HL-60 (cell line): ENCODE results near the gene FN1.

Experiments used
- DNase-seq, 2 experiments: peaks; one replicate each; pipeline ENCODE4 v3.0.0-alpha.2; 2010 to 2020; ENCODE audit warnings: low read depth in 1 of 2, low spot score in 1 of 2
- H3K27ac ChIP-seq: fragments of 250-450 bp; sonication (Bioruptor Pico); replicated peaks from 2 replicates; pipeline ENCODE4 v1.5.1; 2020; ENCODE audit warnings: mild to moderate bottlenecking, moderate library complexity
- H3K27me3 ChIP-seq: fragments of 250-450 bp; sonication (Bioruptor Pico); 2 replicates; pipeline ENCODE4 v1.5.1; 2021; ENCODE audit warnings: mild to moderate bottlenecking, moderate library complexity; ENCODE audit not compliant: insufficient read depth, poor library complexity, severe bottlenecking
- H3K4me3 ChIP-seq: replicated peaks from 2 replicates; pipeline ENCODE4 v1.5.1; 2011; ENCODE audit warnings: mild to moderate bottlenecking, control low read depth, low read length; ENCODE audit not compliant: insufficient read depth
- GABPA ChIP-seq: IDR thresholded peaks from 2 replicates; pipeline ENCODE4 v1.6.1; 2012; ENCODE audit warnings: low read depth
- POLR2AphosphoS5 ChIP-seq: IDR thresholded peaks from 2 replicates; pipeline ENCODE4 v1.6.1; 2012; ENCODE audit warnings: low read depth
- SPI1 ChIP-seq: IDR thresholded peaks from 2 replicates; pipeline ENCODE4 v1.6.1; 2012; ENCODE audit warnings: low read depth, mild to moderate bottlenecking, borderline replicate concordance
- TF ChIP-seq, protein P1 (sequence below): IDR thresholded peaks from one replicate; pipeline ENCODE4 v1.5.1; 2011; ENCODE audit warnings: low read length, control low read depth, inconsistent platforms; ENCODE audit not compliant: insufficient read depth
- TF ChIP-seq, protein P2 (sequence below): IDR thresholded peaks from 2 replicates; pipeline ENCODE4 v1.6.1; 2012; ENCODE audit warnings: low read depth; ENCODE audit not compliant: insufficient replicate concordance

The FN1 gene

DNA sequence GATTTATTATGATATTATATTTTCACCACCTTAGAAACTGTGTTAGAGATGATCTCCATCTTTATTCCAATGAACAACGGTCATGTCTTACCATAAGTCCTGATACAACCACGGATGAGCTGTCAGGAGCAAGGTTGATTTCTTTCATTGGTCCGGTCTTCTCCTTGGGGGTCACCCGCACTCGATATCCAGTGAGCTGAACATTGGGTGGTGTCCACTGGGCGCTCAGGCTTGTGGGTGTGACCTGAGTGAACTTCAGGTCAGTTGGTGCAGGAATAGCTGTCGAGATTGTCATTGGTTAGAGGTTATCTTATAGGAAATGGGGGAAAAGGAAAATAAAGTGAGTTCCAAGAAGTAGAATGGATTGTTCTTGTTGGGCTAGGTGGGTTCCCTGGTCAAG lies 56.8 kb downstream of the FN1 start:
- TF ChIP-seq, protein P1, sequence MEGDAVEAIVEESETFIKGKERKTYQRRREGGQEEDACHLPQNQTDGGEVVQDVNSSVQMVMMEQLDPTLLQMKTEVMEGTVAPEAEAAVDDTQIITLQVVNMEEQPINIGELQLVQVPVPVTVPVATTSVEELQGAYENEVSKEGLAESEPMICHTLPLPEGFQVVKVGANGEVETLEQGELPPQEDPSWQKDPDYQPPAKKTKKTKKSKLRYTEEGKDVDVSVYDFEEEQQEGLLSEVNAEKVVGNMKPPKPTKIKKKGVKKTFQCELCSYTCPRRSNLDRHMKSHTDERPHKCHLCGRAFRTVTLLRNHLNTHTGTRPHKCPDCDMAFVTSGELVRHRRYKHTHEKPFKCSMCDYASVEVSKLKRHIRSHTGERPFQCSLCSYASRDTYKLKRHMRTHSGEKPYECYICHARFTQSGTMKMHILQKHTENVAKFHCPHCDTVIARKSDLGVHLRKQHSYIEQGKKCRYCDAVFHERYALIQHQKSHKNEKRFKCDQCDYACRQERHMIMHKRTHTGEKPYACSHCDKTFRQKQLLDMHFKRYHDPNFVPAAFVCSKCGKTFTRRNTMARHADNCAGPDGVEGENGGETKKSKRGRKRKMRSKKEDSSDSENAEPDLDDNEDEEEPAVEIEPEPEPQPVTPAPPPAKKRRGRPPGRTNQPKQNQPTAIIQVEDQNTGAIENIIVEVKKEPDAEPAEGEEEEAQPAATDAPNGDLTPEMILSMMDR, result no peak
- TF ChIP-seq, protein P2, sequence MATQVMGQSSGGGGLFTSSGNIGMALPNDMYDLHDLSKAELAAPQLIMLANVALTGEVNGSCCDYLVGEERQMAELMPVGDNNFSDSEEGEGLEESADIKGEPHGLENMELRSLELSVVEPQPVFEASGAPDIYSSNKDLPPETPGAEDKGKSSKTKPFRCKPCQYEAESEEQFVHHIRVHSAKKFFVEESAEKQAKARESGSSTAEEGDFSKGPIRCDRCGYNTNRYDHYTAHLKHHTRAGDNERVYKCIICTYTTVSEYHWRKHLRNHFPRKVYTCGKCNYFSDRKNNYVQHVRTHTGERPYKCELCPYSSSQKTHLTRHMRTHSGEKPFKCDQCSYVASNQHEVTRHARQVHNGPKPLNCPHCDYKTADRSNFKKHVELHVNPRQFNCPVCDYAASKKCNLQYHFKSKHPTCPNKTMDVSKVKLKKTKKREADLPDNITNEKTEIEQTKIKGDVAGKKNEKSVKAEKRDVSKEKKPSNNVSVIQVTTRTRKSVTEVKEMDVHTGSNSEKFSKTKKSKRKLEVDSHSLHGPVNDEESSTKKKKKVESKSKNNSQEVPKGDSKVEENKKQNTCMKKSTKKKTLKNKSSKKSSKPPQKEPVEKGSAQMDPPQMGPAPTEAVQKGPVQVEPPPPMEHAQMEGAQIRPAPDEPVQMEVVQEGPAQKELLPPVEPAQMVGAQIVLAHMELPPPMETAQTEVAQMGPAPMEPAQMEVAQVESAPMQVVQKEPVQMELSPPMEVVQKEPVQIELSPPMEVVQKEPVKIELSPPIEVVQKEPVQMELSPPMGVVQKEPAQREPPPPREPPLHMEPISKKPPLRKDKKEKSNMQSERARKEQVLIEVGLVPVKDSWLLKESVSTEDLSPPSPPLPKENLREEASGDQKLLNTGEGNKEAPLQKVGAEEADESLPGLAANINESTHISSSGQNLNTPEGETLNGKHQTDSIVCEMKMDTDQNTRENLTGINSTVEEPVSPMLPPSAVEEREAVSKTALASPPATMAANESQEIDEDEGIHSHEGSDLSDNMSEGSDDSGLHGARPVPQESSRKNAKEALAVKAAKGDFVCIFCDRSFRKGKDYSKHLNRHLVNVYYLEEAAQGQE, result no peak
- TF ChIP-seq POLR2AphosphoS5, result no peak
- TF ChIP-seq GABPA, result no peak
- no peak for TF ChIP-seq SPI1
- H3K27ac ChIP-seq, result no peak overlapping the region
- no peak overlapping the region for H3K4me3 ChIP-seq
- no peak for DNase-seq
- H3K27me3 ChIP-seq, result no peaks in the 10 kb centered on the region

DNA sequence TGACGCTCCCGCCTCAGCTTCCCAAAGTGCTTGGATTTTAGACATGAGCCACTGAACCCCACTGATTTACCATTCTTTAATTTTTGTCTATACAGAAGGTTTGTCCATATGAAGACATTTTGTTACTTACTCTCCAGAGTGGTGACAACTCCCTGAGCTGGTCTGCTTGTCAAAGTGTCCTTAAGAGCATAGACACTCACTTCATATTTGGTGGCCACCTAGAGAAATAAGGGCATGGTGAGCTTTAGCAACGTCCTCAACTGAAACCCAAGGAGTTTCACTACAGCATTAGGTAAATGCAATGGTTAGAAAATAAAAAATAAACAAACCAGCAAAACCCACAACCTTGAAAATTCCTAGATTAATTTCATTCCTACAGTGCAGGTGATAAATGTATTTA lies 57.8 kb downstream of the FN1 start:
- no peak for DNase-seq
- Histone ChIP-seq H3K27me3 (no peaks in the 10 kb centered on the region), H3K4me3 (no peak overlapping the region), H3K27ac (no peak overlapping the region)
- TF ChIP-seq, protein P2, result no peak
- no peak for TF ChIP-seq SPI1
- TF ChIP-seq POLR2AphosphoS5, result no peak
- TF ChIP-seq GABPA, result no peak

DNA sequence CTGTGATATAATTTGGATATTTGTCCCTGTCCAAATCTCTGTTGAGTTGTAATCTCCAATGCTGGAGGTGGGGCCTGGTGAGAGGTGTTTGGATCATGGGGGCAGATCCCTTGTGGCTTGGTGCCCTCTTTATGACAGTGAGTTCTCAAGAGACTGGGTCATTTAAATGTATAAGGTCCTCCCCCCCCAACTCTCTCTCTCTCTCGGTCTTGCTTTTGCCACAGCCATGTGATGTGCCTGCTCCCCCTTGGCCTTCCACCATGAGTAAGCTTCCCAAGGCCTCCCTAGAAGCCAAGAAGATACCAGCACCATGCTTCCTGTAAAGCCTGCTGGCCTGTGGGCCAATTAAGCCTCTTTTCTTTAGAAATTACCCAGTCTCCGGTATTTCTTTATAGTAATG lies 58.6 kb downstream of the FN1 start:
- TF ChIP-seq GABPA (no peak), POLR2AphosphoS5 (no peak), SPI1 (no peak)
- TF ChIP-seq, protein P2, result no peak
- TF ChIP-seq, protein P1, result no peak
- no peak for DNase-seq
- H3K4me3 ChIP-seq, result no peak overlapping the region
- no peak overlapping the region for H3K27ac ChIP-seq
- H3K27me3 ChIP-seq, result no peaks in the 10 kb centered on the region

DNA sequence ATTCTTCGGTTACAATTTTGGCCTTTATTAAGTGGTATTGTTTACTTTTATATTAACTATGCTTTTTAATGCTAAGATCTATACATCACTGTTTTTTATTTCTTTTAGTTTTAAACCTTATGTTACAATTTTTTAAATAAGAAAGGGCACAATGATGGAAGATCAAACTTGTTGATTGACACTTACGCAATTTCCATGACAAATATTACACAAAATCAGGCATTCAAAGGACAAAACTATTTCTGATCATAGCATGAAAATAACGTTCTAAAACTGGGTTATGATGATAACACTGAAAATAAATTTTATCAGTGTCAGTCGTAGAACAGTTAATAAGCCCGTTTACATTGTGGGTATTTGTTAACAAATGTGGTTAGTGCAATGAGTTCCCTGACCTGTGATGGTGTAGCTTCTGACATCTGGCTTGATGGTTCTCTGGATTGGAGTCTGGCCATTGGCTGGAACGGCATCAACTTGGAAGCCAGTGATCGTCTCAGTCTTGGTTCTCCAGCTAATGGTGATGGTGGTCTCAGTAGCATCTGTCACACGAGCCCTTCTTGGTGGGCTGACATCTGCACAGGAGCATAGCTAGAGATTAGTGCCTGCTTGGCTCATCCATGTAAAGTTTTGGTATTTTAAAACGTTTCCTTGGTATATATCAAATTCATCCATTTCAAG lies 59.6 kb downstream of the FN1 start:
- Histone ChIP-seq H3K27me3 (no peaks in the 10 kb centered on the region), H3K4me3 (no peak overlapping the region), H3K27ac (no peak overlapping the region)
- DNase-seq, result no peak
- TF ChIP-seq, protein P2, result no peak
- no peak for TF ChIP-seq SPI1
- TF ChIP-seq GABPA, result no peak
- TF ChIP-seq, protein P1, result no peak
- no peak for TF ChIP-seq POLR2AphosphoS5
